Loucy (cell line): ENCODE results near the gene PPM1L.

Experiments
- CTCF ChIP-seq: fragments of 200-600 bp; sonication (generic); conservative IDR thresholded peaks from 2 replicates; pipeline ENCODE4 v1.5.1; 2014; ENCODE audit warnings: mild to moderate bottlenecking, antibody characterized with exemption, low read length
- EZH2phosphoT487 ChIP-seq: fragments of 200-600 bp; IDR thresholded peaks from 2 replicates; pipeline ENCODE4 v1.6.1; 2018; ENCODE audit warnings: antibody characterized with exemption, mild to moderate bottlenecking, moderate library complexity, borderline replicate concordance

- TF ChIP-seq CTCF, result no peak
- TF ChIP-seq EZH2phosphoT487, result no peak
Observed at GRCh38 chr3:160879859-160880258, 123.8 kb downstream of the PPM1L start.
